B cell (primary cell): Measurements from ENCODE around the gene ACADS. TPM values are rescaled to one million over a fixed set of nuclear protein-coding genes. Genes with fewer than 3 reads are reported as not detected.

ENCODE experiments used
- ATAC-seq: fragments of 200-7000 bp; cut with Tn5 transposase; one replicate; pipeline ENCODE4 v1.10.0; 2021; ENCODE audit warnings: low read depth, mild to moderate bottlenecking, moderate number of reproducible peaks, moderate library complexity
- CTCF ChIA-PET: fragments of 350-600 bp; sonication (Branson Sonifier 250); formaldehyde crosslinking; loops from one replicate; lab custom pipeline; 2021; ENCODE audit warnings: antibody characterized with exemption, inconsistent platforms; lab: Charles Lee
- POLR2A ChIA-PET: fragments of 350-600 bp; sonication (Branson Sonifier 250); formaldehyde crosslinking; loops from one replicate; lab custom pipeline; 2021; ENCODE audit warnings: antibody characterized with exemption; lab: Charles Lee
- DNase-seq: peaks from one replicate; pipeline ENCODE4 v3.0.0; 2013
- H2AFZ ChIP-seq: 2 replicates; pipeline ENCODE4 v1.6.1; 2012; ENCODE audit warnings: mild to moderate bottlenecking, low read depth, low read length; ENCODE audit not compliant: insufficient read depth, poor library complexity, severe bottlenecking
- H3K27ac ChIP-seq, 2 donors: 1 replicate in 1 of 2; 2 replicates in 1 of 2; pipeline ENCODE4 v1.5.1; 2012 to 2013; ENCODE audit warnings: low read length in 2 of 2, mild to moderate bottlenecking in 2 of 2, moderate library complexity in 1 of 2
- H3K27me3 ChIP-seq, 4 experiments: fragments of 200-600 bp in 1 of 4; sonication (generic) in 1 of 4; replicated peaks in 1 of 4; 1 replicate in 2 of 4; 2 replicates in 2 of 4; pipeline versions ENCODE4 v1.6.1 to v1.7.0; 2013 to 2016; ENCODE audit warnings: low read length in 3 of 4, mild to moderate bottlenecking in 2 of 4, mixed read lengths in 1 of 4, moderate library complexity in 1 of 4; ENCODE audit not compliant: insufficient read depth in 4 of 4, control insufficient read depth in 3 of 4; ENCODE audit errors: control extremely low read depth in 1 of 4
- H3K36me3 ChIP-seq, 2 experiments: replicated peaks in 1 of 2; 1 replicate in 1 of 2; 2 replicates in 1 of 2; pipeline versions ENCODE4 v1.6.1 to v1.7.1; 2013; ENCODE audit warnings: low read length in 1 of 2; ENCODE audit not compliant: insufficient read depth in 2 of 2, control insufficient read depth in 1 of 2; ENCODE audit errors: control extremely low read depth in 1 of 2, extremely low read depth in 1 of 2
- H3K4me1 ChIP-seq, 2 donors: fragments of 200-600 bp in 1 of 2; sonication (generic) in 1 of 2; 1 replicate in 1 of 2; 2 replicates in 1 of 2; pipeline versions ENCODE4 v1.5.1 to v1.6.1; 2013 to 2017; ENCODE audit warnings: low read length in 2 of 2; ENCODE audit not compliant: control insufficient read depth in 2 of 2, insufficient read depth in 2 of 2
- H3K4me2 ChIP-seq: replicated peaks from 2 replicates; pipeline ENCODE3; 2012; ENCODE audit warnings: mild to moderate bottlenecking, low read depth, low read length; ENCODE audit not compliant: poor library complexity, severe bottlenecking
- H3K4me3 ChIP-seq, 5 experiments: fragments of 200-600 bp in 1 of 5; sonication (generic) in 1 of 5; 1 replicate in 3 of 5; 2 replicates in 2 of 5; pipeline versions ENCODE4 v1.5.1 to v1.7.0; 2011 to 2016; ENCODE audit warnings: low read length in 4 of 5, mild to moderate bottlenecking in 4 of 5, low read depth in 2 of 5, control low read depth in 1 of 5, moderate library complexity in 1 of 5; ENCODE audit not compliant: insufficient read depth in 1 of 5; ENCODE audit errors: control extremely low read depth in 1 of 5, extremely low read depth in 1 of 5
- H3K79me2 ChIP-seq: fragments of 200-600 bp; sonication (generic); one replicate; pipeline ENCODE4 v1.6.0; 2016; ENCODE audit warnings: low read length; ENCODE audit not compliant: control insufficient read depth, insufficient read depth
- H3K9ac ChIP-seq: fragments of 200-600 bp; sonication (generic); 2 replicates; pipeline ENCODE4 v1.6.1; 2017; ENCODE audit warnings: mild to moderate bottlenecking, low read length, moderate library complexity
- H3K9me3 ChIP-seq, 3 donors: one replicate each; pipeline versions ENCODE4 v1.6.1 to v1.7.1; 2013; ENCODE audit warnings: low read length in 2 of 3; ENCODE audit not compliant: control insufficient read depth in 2 of 3, insufficient read depth in 1 of 3; ENCODE audit errors: control extremely low read depth in 1 of 3
- H4K20me1 ChIP-seq: 2 replicates; pipeline ENCODE4 v1.6.0; 2012; ENCODE audit warnings: mild to moderate bottlenecking, low read length; ENCODE audit not compliant: insufficient read depth, control insufficient read depth, poor library complexity, severe bottlenecking
- H3K27ac Mint-ChIP-seq: one replicate; pipeline ENCODE4 v1.8.0; 2021; ENCODE audit warnings: mixed read lengths
- H3K27me3 Mint-ChIP-seq: one replicate; pipeline ENCODE4 v1.8.0; 2021; ENCODE audit warnings: mixed read lengths
- H3K4me1 Mint-ChIP-seq: one replicate; pipeline ENCODE4 v1.8.0; 2021; ENCODE audit warnings: mixed read lengths
- H3K4me3 Mint-ChIP-seq: one replicate; pipeline ENCODE4 v1.8.0; 2021; ENCODE audit warnings: mixed read lengths
- H3K9me3 Mint-ChIP-seq: one replicate; pipeline ENCODE4 v1.8.0; 2022; ENCODE audit warnings: mixed read lengths; ENCODE audit not compliant: insufficient read depth
- EZH2 ChIP-seq: IDR thresholded peaks from 2 replicates; pipeline ENCODE4 v1.6.1; 2012; ENCODE audit warnings: borderline replicate concordance, low read depth, mild to moderate bottlenecking, moderate library complexity, low read length; ENCODE audit not compliant: insufficient read depth, poor library complexity, severe bottlenecking
- WGBS: methylation state at CpG from one replicate; pipeline ENCODE4 v1.1.5; 2013; ENCODE audit warnings: missing lambda C conversion rate; ENCODE audit not compliant: insufficient coverage; 5-methylcytosine and 5-hydroxymethylcytosine counted together
- intact Hi-C: fragments of 100-400 bp; cut with micrococcal nuclease; formaldehyde crosslinking; loops from one replicate; pipeline ENCODE4 v1.10.0; 2022
- polyA plus RNA-seq: library from polyadenylated mRNA; depleted of rRNA; stranded (reverse); fragments of >200 nt; gene quantifications from 2 replicates; pipeline ENCODE4 v1.2.3, GENCODE V29; 2012
- total RNA-seq, 2 donors: library from RNA; stranded (reverse); fragments of 120-200 nt in 1 of 2; gene quantifications; 1 replicate in 1 of 2; 2 replicates in 1 of 2; pipeline versions ENCODE4 v1.2.3 to v1.2.4, GENCODE V29; 2013 to 2022
- TF ChIP-seq, protein P1 (sequence below): fragments of 200-600 bp; IDR thresholded peaks from one replicate; pipeline ENCODE4 v1.8.0; 2022; ENCODE audit warnings: antibody characterized with exemption, mild to moderate bottlenecking

The ACADS gene
- total and polyA plus RNA-seq, 2 donors (not counting 1 experiment from before 2014, with no cell fraction given): 6.8 to 10.0 TPM

DNA sequence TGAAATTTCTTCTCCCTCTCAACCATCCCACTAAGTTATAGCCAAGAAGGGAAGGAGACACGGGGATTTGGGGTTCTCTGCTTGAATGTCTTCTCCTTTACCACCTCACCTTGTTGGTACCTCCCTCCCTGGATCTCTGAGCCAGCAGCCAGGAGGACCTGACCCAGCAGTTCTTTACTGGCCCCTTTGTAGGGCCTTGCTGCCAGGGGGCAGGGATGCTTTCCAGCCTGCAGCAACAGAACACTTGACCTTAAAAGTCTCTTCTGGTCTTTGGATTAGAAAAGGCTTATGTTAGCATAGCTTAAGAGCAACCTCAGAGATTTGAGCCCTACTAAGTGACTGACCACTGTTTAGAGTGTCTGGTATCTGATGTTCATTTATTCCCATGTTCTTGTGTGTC is 28.3 kb upstream of the ACADS start:
- no peak overlapping the region for H3K9ac ChIP-seq

DNA sequence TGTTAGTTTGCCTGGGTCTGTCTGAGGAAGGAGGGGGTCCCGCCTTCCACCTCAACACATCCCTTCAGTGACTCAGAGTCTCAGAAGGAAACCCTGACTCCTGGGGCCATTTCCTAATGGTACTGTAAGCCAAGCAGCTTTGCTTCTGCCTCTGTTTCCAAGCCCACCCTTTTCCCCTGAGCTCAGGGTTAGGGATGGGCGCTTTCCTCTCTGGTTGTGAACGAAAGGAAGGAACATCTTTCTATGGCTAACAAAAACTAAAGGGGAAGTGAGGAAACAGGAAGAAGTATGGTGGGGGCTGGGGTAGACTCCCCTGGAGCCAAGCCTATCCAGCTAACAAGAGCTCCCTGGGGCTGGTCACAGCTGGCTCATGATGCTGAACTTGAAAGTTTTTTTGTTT is 27.0 kb upstream of the ACADS start:
- Histone ChIP-seq H3K9ac (no peak overlapping the region), H3K27me3 (no peaks in the 10 kb centered on the region), H3K27ac (no peak overlapping the region), H4K20me1 (no peaks in the 10 kb centered on the region), H3K4me3 (no peak overlapping the region), H3K79me2 (peaks cover 12% of the 10 kb centered on the region), H3K9me3 (no peaks in the 10 kb centered on the region), H2AFZ (no peak overlapping the region), H3K36me3 (peaks cover 9 to 79% of the 10 kb centered on the region in 2 experiments), H3K4me2 (no peak overlapping the region), H3K4me1 (peaks cover 3 to 7% of the 10 kb centered on the region in 2 donors)
- Mint-ChIP-seq H3K27me3 (no peaks in the 10 kb centered on the region), H3K27ac (no peak overlapping the region), H3K4me1 (peaks cover 8% of the 10 kb centered on the region), H3K4me3 (no peak overlapping the region), H3K9me3 (no peaks in the 10 kb centered on the region)
- DNase-seq (no peak), ATAC-seq (no peak)
- POLR2A ChIA-PET: interaction anchor here (0.5 to 1.3 kb wide), 3 partner anchors 9 to 36 kb away, joined by 4 to 6 read pairs (median 5); partner anchors contain the start of gene MLEC
- CTCF ChIA-PET: interaction anchor here (1.0 to 1.8 kb wide), 4 partner anchors 16 to 273 kb away, joined by 3 to 5 read pairs (median 3); no protein-coding TSS in a partner anchor
- intact Hi-C loops: no loop called here
- no CpG with 5 or more reads among the region's 3 CpGs for WGBS
- TF ChIP-seq, protein P1, sequence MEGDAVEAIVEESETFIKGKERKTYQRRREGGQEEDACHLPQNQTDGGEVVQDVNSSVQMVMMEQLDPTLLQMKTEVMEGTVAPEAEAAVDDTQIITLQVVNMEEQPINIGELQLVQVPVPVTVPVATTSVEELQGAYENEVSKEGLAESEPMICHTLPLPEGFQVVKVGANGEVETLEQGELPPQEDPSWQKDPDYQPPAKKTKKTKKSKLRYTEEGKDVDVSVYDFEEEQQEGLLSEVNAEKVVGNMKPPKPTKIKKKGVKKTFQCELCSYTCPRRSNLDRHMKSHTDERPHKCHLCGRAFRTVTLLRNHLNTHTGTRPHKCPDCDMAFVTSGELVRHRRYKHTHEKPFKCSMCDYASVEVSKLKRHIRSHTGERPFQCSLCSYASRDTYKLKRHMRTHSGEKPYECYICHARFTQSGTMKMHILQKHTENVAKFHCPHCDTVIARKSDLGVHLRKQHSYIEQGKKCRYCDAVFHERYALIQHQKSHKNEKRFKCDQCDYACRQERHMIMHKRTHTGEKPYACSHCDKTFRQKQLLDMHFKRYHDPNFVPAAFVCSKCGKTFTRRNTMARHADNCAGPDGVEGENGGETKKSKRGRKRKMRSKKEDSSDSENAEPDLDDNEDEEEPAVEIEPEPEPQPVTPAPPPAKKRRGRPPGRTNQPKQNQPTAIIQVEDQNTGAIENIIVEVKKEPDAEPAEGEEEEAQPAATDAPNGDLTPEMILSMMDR: no peak
- TF ChIP-seq EZH2: no peak

More for the DNA sequence above, 28.3 kb upstream of the ACADS start:
- Histone ChIP-seq H3K27ac (no peak overlapping the region), H3K27me3 (no peaks in the 10 kb centered on the region), H3K4me3 (no peak overlapping the region), H3K9me3 (no peaks in the 10 kb centered on the region), H3K4me2 (no peak overlapping the region), H3K4me1 (peaks cover 3 to 7% of the 10 kb centered on the region in 2 donors), H2AFZ (no peak overlapping the region), H4K20me1 (peaks cover 9% of the 10 kb centered on the region), H3K79me2 (peaks cover 22% of the 10 kb centered on the region), H3K36me3 (peaks cover 9 to 78% of the 10 kb centered on the region in 2 experiments)
- intact Hi-C loops: no loop called here
- H3K27ac Mint-ChIP-seq: no peak overlapping the region
- ATAC-seq (no peak), DNase-seq (no peak)
- TF ChIP-seq, protein P1: no peak
- no peak for TF ChIP-seq EZH2
- H3K27me3 Mint-ChIP-seq: no peaks in the 10 kb centered on the region
- no CpG with 5 or more reads among the region's 1 CpG for WGBS
- peaks cover 8% of the 10 kb centered on the region for H3K4me1 Mint-ChIP-seq
- H3K9me3 Mint-ChIP-seq: no peaks in the 10 kb centered on the region
- ChIA-PET CTCF (interaction anchor here (1.2 to 1.8 kb wide), 3 partner anchors 48 to 51 kb away, joined by 3 to 5 read pairs (median 3); no protein-coding TSS in a partner anchor), POLR2A (interaction anchor here (1.3 kb wide), 1 partner anchor 11 kb away, joined by 5 read pairs; the partner anchor contains the start of gene MLEC)
- H3K4me3 Mint-ChIP-seq: no peak overlapping the region
